ENCODE data around the gene TRPV3.

TRPV3 gene

DNA sequence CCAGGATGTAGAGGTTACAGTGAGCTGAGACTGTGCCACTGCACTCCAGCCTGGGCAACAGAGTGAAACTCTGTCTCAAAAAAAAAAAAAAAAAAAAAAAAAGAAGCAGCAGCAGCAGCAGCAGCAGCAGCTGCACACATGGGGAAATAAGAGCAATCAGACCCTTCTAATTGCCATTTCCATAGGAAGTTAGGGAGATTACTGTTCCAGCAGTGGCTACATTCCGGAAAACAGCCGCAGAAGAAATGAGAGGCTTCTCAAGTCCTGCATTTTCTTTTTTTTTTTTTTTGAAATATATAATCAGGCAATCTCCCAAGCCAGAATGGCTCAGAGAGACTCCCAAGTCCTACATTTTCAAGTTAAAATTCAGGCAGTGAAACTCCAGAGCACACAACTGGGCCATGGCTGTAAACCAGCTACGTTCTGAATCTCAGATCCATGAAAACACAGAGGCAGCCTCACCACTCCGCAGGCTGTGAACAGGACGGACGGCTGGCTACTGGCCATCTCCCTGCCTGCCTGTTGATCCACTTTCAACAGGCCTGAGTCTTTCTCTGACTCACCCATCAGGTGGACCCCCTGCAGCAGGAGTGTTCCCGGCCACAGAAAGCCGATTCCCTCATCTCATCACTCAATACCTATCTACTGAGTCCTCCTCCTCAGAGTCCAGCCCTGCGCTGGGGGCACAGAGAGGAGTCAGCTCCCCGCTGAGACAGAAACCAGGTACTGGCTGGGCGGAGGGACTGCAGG, 36.6 kb upstream of the TRPV3 start:
- Histone ChIP-seq H3K27ac (ENCODE audit: low read depth, low read length) (no peak overlapping the region), H3K4me2 (ENCODE audit: low read length) (no peak overlapping the region), H2AFZ (ENCODE audit: insufficient read depth, low read length, poor library complexity) (no peak overlapping the region), H3K4ac (ENCODE audit: low read depth, low read length) (no peak overlapping the region), H4K12ac (ENCODE audit: low read depth, low read length) (no peak overlapping the region), H4K8ac (ENCODE audit: low read depth, low read length) (no peak overlapping the region), H4K91ac (ENCODE audit: low read depth, low read length) (no peak overlapping the region), H3K14ac (ENCODE audit: low read length) (no peak overlapping the region), H3K4me1 (ENCODE audit: control insufficient read depth in 1 of 2, insufficient read depth in 2 of 2, low read length in 2 of 2) (peaks cover 0 to 2% of the 10 kb centered on the region in 2 experiments), H3K18ac (ENCODE audit: low read length) (no peak overlapping the region), H3K79me1 (ENCODE audit: low read length) (no peaks in the 10 kb centered on the region), H3K79me2 (ENCODE audit: control insufficient read depth, insufficient read depth, low read length, poor library complexity) (no peaks in the 10 kb centered on the region), H3K27me3 (ENCODE audit: insufficient read depth, low read length) (no peaks in the 10 kb centered on the region), H2BK12ac (ENCODE audit: low read length) (no peak overlapping the region), H3K4me3 (ENCODE audit: low read depth, low read length) (no peak overlapping the region), H3K36me3 (ENCODE audit: control insufficient read depth in 1 of 2, insufficient read depth in 2 of 2, low read length in 2 of 2) (peaks cover 0 to 2% of the 10 kb centered on the region in 2 experiments), H3K9me3 (ENCODE audit: insufficient read depth, low read depth, low read length) (peaks cover 2% of the 10 kb centered on the region), H2BK5ac (ENCODE audit: low read depth, low read length, poor library complexity) (no peak overlapping the region), H2BK120ac (ENCODE audit: insufficient read depth, low read length, poor library complexity) (no peak overlapping the region), H3K23ac (ENCODE audit: low read length) (no peak overlapping the region), H3K9ac (ENCODE audit: low read length) (no peak overlapping the region), H2AK5ac (ENCODE audit: low read length) (no peak overlapping the region)
- DNase-seq: no peak
- no CpG with 5 or more reads among the region's 11 CpGs for WGBS (ENCODE audit: extremely low coverage, insufficient coverage, insufficient read length)

DNA sequence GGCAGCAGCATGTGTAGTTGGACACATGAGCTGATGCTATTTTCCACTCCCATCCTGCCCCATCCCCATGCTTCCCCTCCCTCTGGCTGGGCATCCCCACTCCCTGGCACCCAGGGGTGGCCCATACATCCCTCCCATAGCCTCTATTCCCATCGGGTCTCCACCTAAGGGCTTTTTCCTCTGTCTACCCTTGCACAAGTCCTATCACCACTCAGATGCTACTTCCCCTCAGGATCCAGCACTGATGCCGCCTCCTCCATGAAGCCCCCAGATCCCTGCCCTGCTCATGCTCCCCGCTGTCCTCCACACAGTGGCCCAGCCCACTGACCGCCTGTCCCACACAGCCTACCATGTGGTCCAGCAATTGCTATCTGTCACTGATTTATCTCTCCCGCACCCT, 35.8 kb upstream of the TRPV3 start:
- DNase-seq: no peak
- Histone ChIP-seq H3K9me3 (ENCODE audit: insufficient read depth, low read depth, low read length) (peaks cover 2% of the 10 kb centered on the region), H3K27me3 (ENCODE audit: insufficient read depth, low read length) (no peaks in the 10 kb centered on the region), H2BK5ac (ENCODE audit: low read depth, low read length, poor library complexity) (no peak overlapping the region), H2AFZ (ENCODE audit: insufficient read depth, low read length, poor library complexity) (no peak overlapping the region), H4K8ac (ENCODE audit: low read depth, low read length) (no peak overlapping the region), H4K91ac (ENCODE audit: low read depth, low read length) (no peak overlapping the region), H2BK120ac (ENCODE audit: insufficient read depth, low read length, poor library complexity) (no peak overlapping the region), H3K4me3 (ENCODE audit: low read depth, low read length) (no peak overlapping the region), H3K4me2 (ENCODE audit: low read length) (no peak overlapping the region), H2AK5ac (ENCODE audit: low read length) (no peak overlapping the region), H3K4me1 (ENCODE audit: control insufficient read depth in 1 of 2, insufficient read depth in 2 of 2, low read length in 2 of 2) (peaks cover 0 to 2% of the 10 kb centered on the region in 2 experiments), H3K36me3 (ENCODE audit: control insufficient read depth in 1 of 2, insufficient read depth in 2 of 2, low read length in 2 of 2) (peaks cover 0 to 2% of the 10 kb centered on the region in 2 experiments), H3K18ac (ENCODE audit: low read length) (no peak overlapping the region), H3K14ac (ENCODE audit: low read length) (no peak overlapping the region), H3K4ac (ENCODE audit: low read depth, low read length) (no peak overlapping the region), H4K12ac (ENCODE audit: low read depth, low read length) (no peak overlapping the region), H3K79me2 (ENCODE audit: control insufficient read depth, insufficient read depth, low read length, poor library complexity) (no peaks in the 10 kb centered on the region), H2BK12ac (ENCODE audit: low read length) (no peak overlapping the region), H3K23ac (ENCODE audit: low read length) (no peak overlapping the region), H3K9ac (ENCODE audit: low read length) (no peak overlapping the region), H3K27ac (ENCODE audit: low read depth, low read length) (no peak overlapping the region), H3K79me1 (ENCODE audit: low read length) (no peaks in the 10 kb centered on the region)
- WGBS (ENCODE audit: extremely low coverage, insufficient coverage, insufficient read length): no CpG with 5 or more reads among the region's 5 CpGs

DNA sequence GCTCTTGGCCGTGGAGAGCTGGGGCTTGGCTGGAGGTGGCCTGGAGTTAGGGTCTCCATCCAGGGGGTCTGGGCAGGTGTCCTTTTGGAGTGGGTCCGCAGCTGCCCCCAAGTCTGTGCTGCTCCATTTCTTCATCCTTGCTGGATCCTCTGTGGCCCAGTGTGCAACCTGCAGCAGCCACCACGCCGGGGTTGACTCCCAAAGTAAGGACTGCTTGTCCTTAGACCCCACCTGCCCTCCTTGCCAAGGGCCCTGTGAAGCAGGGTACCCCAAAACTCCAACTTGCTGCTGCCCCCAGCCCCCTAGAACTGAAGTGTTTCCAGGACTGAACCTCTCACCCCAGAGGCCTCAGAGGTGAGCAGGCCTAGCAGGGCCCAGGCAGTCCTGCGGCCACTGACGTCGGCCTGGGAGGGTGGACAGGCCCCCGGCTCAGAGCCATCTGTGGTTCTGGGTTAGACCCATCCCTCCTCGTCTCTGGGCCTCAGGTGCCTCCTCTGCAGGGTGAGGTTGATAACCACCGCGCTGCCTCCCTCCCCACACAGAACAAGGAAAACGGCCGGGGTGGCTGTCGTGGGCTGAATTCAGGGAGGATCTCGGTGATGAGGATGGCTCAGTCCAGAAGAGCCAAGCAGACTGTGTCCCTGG, 34.7 kb upstream of the TRPV3 start:
- peaks cover 0 to 2% of the 10 kb centered on the region in 2 experiments for H3K4me1 ChIP-seq (ENCODE audit: control insufficient read depth in 1 of 2, insufficient read depth in 2 of 2, low read length in 2 of 2)
- no peak overlapping the region for H2BK5ac ChIP-seq (ENCODE audit: low read depth, low read length, poor library complexity)
- H3K4ac ChIP-seq (ENCODE audit: low read depth, low read length): no peak overlapping the region
- no peaks in the 10 kb centered on the region for H3K79me2 ChIP-seq (ENCODE audit: control insufficient read depth, insufficient read depth, low read length, poor library complexity)
- H3K79me1 ChIP-seq (ENCODE audit: low read length): no peaks in the 10 kb centered on the region
- no peak overlapping the region for H3K9ac ChIP-seq (ENCODE audit: low read length)
- peaks cover 0 to under 1% of the 10 kb centered on the region in 2 experiments for H3K36me3 ChIP-seq (ENCODE audit: control insufficient read depth in 1 of 2, insufficient read depth in 2 of 2, low read length in 2 of 2)
- DNase-seq: no peak
- no peak overlapping the region for H2BK12ac ChIP-seq (ENCODE audit: low read length)
- no peak overlapping the region for H4K8ac ChIP-seq (ENCODE audit: low read depth, low read length)
- H3K14ac ChIP-seq (ENCODE audit: low read length): no peak overlapping the region
- H3K18ac ChIP-seq (ENCODE audit: low read length): no peak overlapping the region
- peaks cover 2% of the 10 kb centered on the region for H3K9me3 ChIP-seq (ENCODE audit: insufficient read depth, low read depth, low read length)
- no peak overlapping the region for H4K91ac ChIP-seq (ENCODE audit: low read depth, low read length)
- H3K23ac ChIP-seq (ENCODE audit: low read length): no peak overlapping the region
- no peak overlapping the region for H3K4me2 ChIP-seq (ENCODE audit: low read length)
- H3K27me3 ChIP-seq (ENCODE audit: insufficient read depth, low read length): no peaks in the 10 kb centered on the region
- no peak overlapping the region for H3K27ac ChIP-seq (ENCODE audit: low read depth, low read length)
- no peak overlapping the region for H2AFZ ChIP-seq (ENCODE audit: insufficient read depth, low read length, poor library complexity)
- H2BK120ac ChIP-seq (ENCODE audit: insufficient read depth, low read length, poor library complexity): no peak overlapping the region
- H2AK5ac ChIP-seq (ENCODE audit: low read length): no peak overlapping the region
- H3K4me3 ChIP-seq (ENCODE audit: low read depth, low read length): no peak overlapping the region
- WGBS (ENCODE audit: extremely low coverage, insufficient coverage, insufficient read length): no CpG with 5 or more reads among the region's 15 CpGs
- no peak overlapping the region for H4K12ac ChIP-seq (ENCODE audit: low read depth, low read length)

DNA sequence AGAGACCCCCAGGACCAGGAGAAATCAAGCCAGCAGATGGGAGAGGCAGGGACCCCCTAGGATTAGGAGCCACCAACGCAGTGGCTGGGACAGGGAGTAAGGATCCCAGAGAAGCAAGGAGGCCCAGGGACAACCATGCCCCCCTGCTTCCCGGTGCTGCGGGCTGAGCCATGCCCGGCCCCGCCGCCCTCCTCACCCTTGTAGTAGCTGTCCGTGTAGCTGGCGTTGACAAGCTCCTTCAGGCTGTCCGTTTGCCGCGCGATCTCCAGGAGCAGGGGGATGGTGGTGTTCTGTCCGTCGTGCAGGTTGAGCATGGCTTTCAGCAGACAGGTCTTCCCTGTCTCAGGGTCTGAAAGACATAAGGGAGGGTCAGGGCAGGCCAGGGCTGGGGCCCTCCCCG, 33.2 kb upstream of the TRPV3 start:
- no peak overlapping the region for H3K4me3 ChIP-seq (ENCODE audit: low read depth, low read length)
- H4K8ac ChIP-seq (ENCODE audit: low read depth, low read length): no peak overlapping the region
- DNase-seq: no peak
- H3K4me2 ChIP-seq (ENCODE audit: low read length): no peak overlapping the region
- no peak overlapping the region for H3K9ac ChIP-seq (ENCODE audit: low read length)
- H2BK12ac ChIP-seq (ENCODE audit: low read length): no peak overlapping the region
- no peak overlapping the region for H3K14ac ChIP-seq (ENCODE audit: low read length)
- H2BK120ac ChIP-seq (ENCODE audit: insufficient read depth, low read length, poor library complexity): no peak overlapping the region
- H3K36me3 ChIP-seq (ENCODE audit: control insufficient read depth in 1 of 2, insufficient read depth in 2 of 2, low read length in 2 of 2): peaks cover 2 to 4% of the 10 kb centered on the region in 2 experiments
- no peak overlapping the region for H3K23ac ChIP-seq (ENCODE audit: low read length)
- no peak overlapping the region for H2BK5ac ChIP-seq (ENCODE audit: low read depth, low read length, poor library complexity)
- H3K27me3 ChIP-seq (ENCODE audit: insufficient read depth, low read length): no peaks in the 10 kb centered on the region
- no peak overlapping the region for H2AFZ ChIP-seq (ENCODE audit: insufficient read depth, low read length, poor library complexity)
- H3K27ac ChIP-seq (ENCODE audit: low read depth, low read length): no peak overlapping the region
- no peaks in the 10 kb centered on the region for H3K79me2 ChIP-seq (ENCODE audit: control insufficient read depth, insufficient read depth, low read length, poor library complexity)
- H4K12ac ChIP-seq (ENCODE audit: low read depth, low read length): no peak overlapping the region
- no peak overlapping the region for H2AK5ac ChIP-seq (ENCODE audit: low read length)
- H3K9me3 ChIP-seq (ENCODE audit: insufficient read depth, low read depth, low read length): peaks cover 2% of the 10 kb centered on the region
- no peaks in the 10 kb centered on the region for H3K79me1 ChIP-seq (ENCODE audit: low read length)
- H3K18ac ChIP-seq (ENCODE audit: low read length): no peak overlapping the region
- WGBS (ENCODE audit: extremely low coverage, insufficient coverage, insufficient read length): no CpG with 5 or more reads among the region's 15 CpGs
- peaks cover 0 to 2% of the 10 kb centered on the region in 2 experiments for H3K4me1 ChIP-seq (ENCODE audit: control insufficient read depth in 1 of 2, insufficient read depth in 2 of 2, low read length in 2 of 2)
- no peak overlapping the region for H3K4ac ChIP-seq (ENCODE audit: low read depth, low read length)
- no peak overlapping the region for H4K91ac ChIP-seq (ENCODE audit: low read depth, low read length)

Measured in trophoblast cell (in vitro differentiated cells and primary cell).